GM19035 (cell line): ENCODE data around the gene USP44.

Experiments used
- ATAC-seq: cut with Tn5 transposase; IDR thresholded peaks from one replicate; pipeline ENCODE4 v1.9.1; 2021; ENCODE audit not compliant: unreplicated experiment

Gene USP44

GRCh38 chr12:95548539-95549391 is 2.5 kb downstream of the USP44 start:
- ATAC-seq = no peak

GRCh38 chr12:95548056-95548538 is 3.2 kb downstream of the USP44 start:
- ATAC-seq = no peak

- no peak for ATAC-seq
Measured at GRCh38 chr12:95547522-95548055, 3.7 kb downstream of the USP44 start.

GRCh38 chr12:95546491-95546813 is 4.8 kb downstream of the USP44 start:
- ATAC-seq = no peak

- no peak for ATAC-seq
Measured at GRCh38 chr12:95545731-95546490, 5.4 kb downstream of the USP44 start.

GRCh38 chr12:95545303-95545702 is 6.0 kb downstream of the USP44 start:
- ATAC-seq = no peak

GRCh38 chr12:95544756-95545155 is 6.5 kb downstream of the USP44 start:
- no peak for ATAC-seq

- no peak for ATAC-seq
Measured at GRCh38 chr12:95543305-95543704, 8.0 kb downstream of the USP44 start.

- no peak for ATAC-seq
Measured at GRCh38 chr12:95541436-95541835, 9.8 kb downstream of the USP44 start.

GRCh38 chr12:95538656-95539055 is 12.6 kb downstream of the USP44 start:
- no peak for ATAC-seq

GRCh38 chr12:95538006-95538405 is 13.3 kb downstream of the USP44 start:
- no peak for ATAC-seq

GRCh38 chr12:95533985-95534384 is 17.3 kb downstream of the USP44 start:
- no peak for ATAC-seq

GRCh38 chr12:95532851-95533250 is 18.4 kb downstream of the USP44 start:
- ATAC-seq = no peak

GRCh38 chr12:95529693-95530225 is 21.5 kb downstream of the USP44 start:
- no peak for ATAC-seq

GRCh38 chr12:95528431-95528830 is 22.8 kb downstream of the USP44 start:
- ATAC-seq = no peak

GRCh38 chr12:95522692-95523091 is 28.6 kb downstream of the USP44 start:
- ATAC-seq = no peak

- ATAC-seq = no peak
Measured at GRCh38 chr12:95520816-95521215, 30.5 kb downstream of the USP44 start.

- ATAC-seq = no peak
Measured at GRCh38 chr12:95518944-95519343, 32.3 kb downstream of the USP44 start.

GRCh38 chr12:95517246-95517645 is 34.0 kb downstream of the USP44 start:
- no peak for ATAC-seq

GRCh38 chr12:95516757-95517156 is 34.5 kb downstream of the USP44 start:
- ATAC-seq = no peak

GRCh38 chr12:95515197-95515596 is 36.1 kb downstream of the USP44 start:
- ATAC-seq = no peak

- no peak for ATAC-seq
Measured at GRCh38 chr12:95513599-95513998, 37.7 kb downstream of the USP44 start.
